Activated CD8-positive, alpha-beta memory T cell treated with anti-CD3 and anti-CD28 coated beads for 4 hours (primary cell): ENCODE results near the gene MASP1.

Experiments
- DNase-seq, 2 donors: peaks; one replicate each; pipeline ENCODE4 v3.0.0-alpha.2; 2020; ENCODE audit warnings: low read depth in 2 of 2

Gene MASP1

GRCh38 chr3:187293516-187294430, 2.2 kb upstream of the MASP1 start:
- no peak for DNase-seq

- no peak for DNase-seq
Observed at GRCh38 chr3:187292631-187293515, 1.3 kb upstream of the MASP1 start.

- DNase-seq, result no peak
Observed at GRCh38 chr3:187292181-187292580, 644 bp upstream of the MASP1 start.

- no peak for DNase-seq
Observed at GRCh38 chr3:187291001-187291511, 481 bp downstream of the MASP1 start.

GRCh38 chr3:187290503-187290902, 1.0 kb downstream of the MASP1 start:
- DNase-seq, result no peak

- DNase-seq, result no peak
Observed at GRCh38 chr3:187288855-187289605, 2.5 kb downstream of the MASP1 start.

- DNase-seq, result no peak
Observed at GRCh38 chr3:187288131-187288854, 3.2 kb downstream of the MASP1 start.

- no peak for DNase-seq
Observed at GRCh38 chr3:187287256-187287655, 4.3 kb downstream of the MASP1 start.

GRCh38 chr3:187286467-187287059, 5.0 kb downstream of the MASP1 start:
- no peak for DNase-seq

GRCh38 chr3:187281191-187281714, 10.3 kb downstream of the MASP1 start:
- DNase-seq, result no peak

GRCh38 chr3:187280644-187281043, 10.9 kb downstream of the MASP1 start:
- no peak for DNase-seq

GRCh38 chr3:187277129-187277462, 14.4 kb downstream of the MASP1 start:
- DNase-seq, result no peak

- no peak for DNase-seq
Observed at GRCh38 chr3:187276397-187277128, 15.0 kb downstream of the MASP1 start.

- DNase-seq, result no peak
Observed at GRCh38 chr3:187274977-187275338, 16.6 kb downstream of the MASP1 start.

GRCh38 chr3:187274315-187274976, 17.1 kb downstream of the MASP1 start:
- DNase-seq, result no peak

GRCh38 chr3:187271582-187271981, 20.0 kb downstream of the MASP1 start:
- no peak for DNase-seq

- DNase-seq, result no peak
Observed at GRCh38 chr3:187269486-187269885, 22.1 kb downstream of the MASP1 start.

GRCh38 chr3:187267306-187267705, 24.2 kb downstream of the MASP1 start:
- DNase-seq, result no peak

GRCh38 chr3:187266691-187267090, 24.8 kb downstream of the MASP1 start:
- no peak for DNase-seq
